HEK293 (cell line): Measurements from ENCODE around the gene EXOC3.

Experiments used
- CTCF ChIA-PET: fragments of 350-600 bp; formaldehyde crosslinking; extraction: SDS; loops from one replicate; lab custom pipeline; 2021; ENCODE audit warnings: antibody characterized with exemption; lab: Yijun Ruan, JAX
- POLR2A ChIA-PET: fragments of 300-600 bp; formaldehyde crosslinking; extraction: SDS; loops from one replicate; lab custom pipeline; 2020; ENCODE audit warnings: antibody characterized with exemption, inconsistent platforms; lab: Yijun Ruan, JAX
- H3K27ac ChIP-seq: fragments of 200-500 bp; sonication (Bioruptor generic); 2 replicates; pipeline ENCODE4 v1.5.1; 2014; ENCODE audit warnings: low read depth, low read length, control low read depth, inconsistent platforms; ENCODE audit errors: extremely low read depth
- H3K36me3 ChIP-seq, 2 experiments: fragments of 200-500 bp in 1 of 2; sonication (Bioruptor generic) in 1 of 2; 1 replicate in 1 of 2; 2 replicates in 1 of 2; pipeline ENCODE4 v1.5.1; 2014 to 2017; ENCODE audit warnings: inconsistent platforms in 2 of 2, low read length in 2 of 2; ENCODE audit not compliant: control insufficient read depth in 2 of 2, insufficient read depth in 1 of 2
- H3K4me1 ChIP-seq: fragments of 200-500 bp; sonication (Bioruptor generic); 2 replicates; pipeline ENCODE4 v1.5.1; 2014; ENCODE audit warnings: mild to moderate bottlenecking, low read length, inconsistent platforms; ENCODE audit not compliant: control insufficient read depth, insufficient read depth
- H3K4me3 ChIP-seq: 2 replicates; pipeline ENCODE4 v1.5.1; 2011; ENCODE audit warnings: low read depth, mild to moderate bottlenecking, control low read depth, low read length, moderate library complexity
- H3K9me3 ChIP-seq: fragments of 200-500 bp; sonication (Bioruptor generic); 2 replicates; pipeline ENCODE4 v1.5.1; 2014; ENCODE audit warnings: low read depth, low read length, inconsistent platforms; ENCODE audit not compliant: control insufficient read depth, insufficient read depth
- HOXC10 ChIP-seq: sonication (generic); formaldehyde crosslinking; IDR thresholded peaks from 2 replicates; pipeline ENCODE4 v1.8.1; 2023; ENCODE audit warnings: mild to moderate bottlenecking, missing genetic modification reagents
- PRDM10 ChIP-seq: fragments of 450-650 bp; formaldehyde crosslinking; IDR thresholded peaks from 2 replicates; pipeline ENCODE4 v1.5.1; 2016; ENCODE audit warnings: missing biosample characterization, missing genetic modification characterization
- SP3 ChIP-seq: fragments of 450-650 bp; formaldehyde crosslinking; IDR thresholded peaks from 2 replicates; pipeline ENCODE4 v1.5.1; 2016; ENCODE audit warnings: missing biosample characterization, missing genetic modification characterization
- YY2 ChIP-seq: fragments of 450-650 bp; formaldehyde crosslinking; IDR thresholded peaks from 2 replicates; pipeline ENCODE4 v1.5.1; 2016; ENCODE audit warnings: missing biosample characterization, missing genetic modification characterization
- ZFP3 ChIP-seq: fragments of 450-650 bp; formaldehyde crosslinking; IDR thresholded peaks from 2 replicates; pipeline ENCODE4 v1.5.1; 2016; ENCODE audit warnings: low read depth, missing biosample characterization, missing genetic modification characterization
- ZFP37 ChIP-seq: fragments of 450-650 bp; formaldehyde crosslinking; IDR thresholded peaks from 2 replicates; pipeline ENCODE4 v1.5.1; 2016; ENCODE audit warnings: missing biosample characterization, missing genetic modification characterization
- ZFP69B ChIP-seq: fragments of 450-650 bp; formaldehyde crosslinking; IDR thresholded peaks from 2 replicates; pipeline ENCODE4 v1.5.1; 2016; ENCODE audit warnings: missing biosample characterization, missing genetic modification characterization
- ZIC2 ChIP-seq: fragments of 450-650 bp; formaldehyde crosslinking; IDR thresholded peaks from 2 replicates; pipeline ENCODE4 v1.5.1; 2016; ENCODE audit warnings: missing biosample characterization, missing genetic modification characterization
- ZNF16 ChIP-seq: fragments of 450-650 bp; formaldehyde crosslinking; IDR thresholded peaks from 2 replicates; pipeline ENCODE4 v1.5.1; 2016; ENCODE audit warnings: low read depth, missing biosample characterization, missing genetic modification characterization
- ZNF202 ChIP-seq: fragments of 450-650 bp; formaldehyde crosslinking; IDR thresholded peaks from 2 replicates; pipeline ENCODE4 v1.5.1; 2016; ENCODE audit warnings: missing biosample characterization, missing genetic modification characterization, borderline replicate concordance
- ZNF280C ChIP-seq: fragments of 450-650 bp; formaldehyde crosslinking; IDR thresholded peaks from 2 replicates; pipeline ENCODE4 v1.5.1; 2016; ENCODE audit warnings: missing biosample characterization, missing genetic modification characterization
- ZNF423 ChIP-seq: fragments of 450-650 bp; formaldehyde crosslinking; IDR thresholded peaks from 2 replicates; pipeline ENCODE4 v1.5.1; 2016; ENCODE audit warnings: missing biosample characterization, missing genetic modification characterization
- ZNF555 ChIP-seq: fragments of 450-650 bp; formaldehyde crosslinking; conservative IDR thresholded peaks from 2 replicates; pipeline ENCODE4 v1.5.1; 2017; ENCODE audit warnings: missing biosample characterization, mild to moderate bottlenecking, missing genetic modification characterization, inconsistent platforms
- ZNF571 ChIP-seq: fragments of 450-650 bp; formaldehyde crosslinking; IDR thresholded peaks from 2 replicates; pipeline ENCODE4 v1.5.0; 2017; ENCODE audit warnings: missing biosample characterization, missing genetic modification characterization
- ZNF626 ChIP-seq: fragments of 450-650 bp; sonication (Bioruptor Pico); formaldehyde crosslinking; IDR thresholded peaks from 2 replicates; pipeline ENCODE4 v1.5.1; 2018; ENCODE audit warnings: missing biosample characterization, missing genetic modification characterization, inconsistent platforms
- ZNF654 ChIP-seq: fragments of 450-650 bp; formaldehyde crosslinking; IDR thresholded peaks from 2 replicates; pipeline ENCODE4 v1.5.1; 2016; ENCODE audit warnings: low read depth, missing biosample characterization, missing genetic modification characterization
- ZNF677 ChIP-seq: fragments of 450-650 bp; IDR thresholded peaks from 2 replicates; pipeline ENCODE4 v1.5.0; 2018; ENCODE audit warnings: missing biosample characterization, mild to moderate bottlenecking, missing genetic modification characterization, moderate library complexity
- ZNF76 ChIP-seq: fragments of 450-650 bp; formaldehyde crosslinking; IDR thresholded peaks from 2 replicates; pipeline ENCODE4; 2016; ENCODE audit warnings: low read depth, missing biosample characterization, missing genetic modification characterization, borderline replicate concordance
- TF ChIP-seq, protein P1 (sequence below): fragments of 450-650 bp; formaldehyde crosslinking; IDR thresholded peaks from 2 replicates; pipeline ENCODE4 v1.5.0; 2017; ENCODE audit warnings: missing biosample characterization, missing genetic modification characterization, borderline replicate concordance
- TF ChIP-seq, protein P2 (sequence below): fragments of 450-650 bp; formaldehyde crosslinking; conservative IDR thresholded peaks from 2 replicates; pipeline ENCODE4 v1.5.1; 2016; ENCODE audit warnings: low read depth, missing biosample characterization, missing genetic modification characterization

Gene EXOC3

GRCh38 chr5:435961-436640, 6.9 kb upstream of the EXOC3 start (continued):
- TF ChIP-seq SP3 (tag by site-specific recombination) (no peak), ZNF280C (tag by site-specific recombination) (no peak), ZFP3 (tag by site-specific recombination) (no peak), ZFP69B (tag by site-specific recombination) (0 out of 2 replicates have a peak, but pooled peaks have one; percentile 30), ZNF76 (tag by site-specific recombination) (no peak), ZNF202 (tag by site-specific recombination) (no peak)
- TF ChIP-seq, protein P1, sequence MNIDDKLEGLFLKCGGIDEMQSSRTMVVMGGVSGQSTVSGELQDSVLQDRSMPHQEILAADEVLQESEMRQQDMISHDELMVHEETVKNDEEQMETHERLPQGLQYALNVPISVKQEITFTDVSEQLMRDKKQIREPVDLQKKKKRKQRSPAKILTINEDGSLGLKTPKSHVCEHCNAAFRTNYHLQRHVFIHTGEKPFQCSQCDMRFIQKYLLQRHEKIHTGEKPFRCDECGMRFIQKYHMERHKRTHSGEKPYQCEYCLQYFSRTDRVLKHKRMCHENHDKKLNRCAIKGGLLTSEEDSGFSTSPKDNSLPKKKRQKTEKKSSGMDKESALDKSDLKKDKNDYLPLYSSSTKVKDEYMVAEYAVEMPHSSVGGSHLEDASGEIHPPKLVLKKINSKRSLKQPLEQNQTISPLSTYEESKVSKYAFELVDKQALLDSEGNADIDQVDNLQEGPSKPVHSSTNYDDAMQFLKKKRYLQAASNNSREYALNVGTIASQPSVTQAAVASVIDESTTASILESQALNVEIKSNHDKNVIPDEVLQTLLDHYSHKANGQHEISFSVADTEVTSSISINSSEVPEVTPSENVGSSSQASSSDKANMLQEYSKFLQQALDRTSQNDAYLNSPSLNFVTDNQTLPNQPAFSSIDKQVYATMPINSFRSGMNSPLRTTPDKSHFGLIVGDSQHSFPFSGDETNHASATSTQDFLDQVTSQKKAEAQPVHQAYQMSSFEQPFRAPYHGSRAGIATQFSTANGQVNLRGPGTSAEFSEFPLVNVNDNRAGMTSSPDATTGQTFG (tag by site-specific recombination), result no peak

- Histone ChIP-seq H3K4me3 (no peak overlapping the region), H3K27ac (no peak overlapping the region), H3K4me1 (no peaks in the 10 kb centered on the region), H3K36me3 (peaks cover 0 to 20% of the 10 kb centered on the region in 2 experiments; a peak in 2 of 3 replicates), H3K9me3 (no peaks in the 10 kb centered on the region)
- CTCF ChIA-PET, result interaction anchor here (0.9 to 2.7 kb wide), 5 partner anchors 8 to 160 kb away, joined by 4 to 22 read pairs (median 9); no protein-coding TSS in a partner anchor
- POLR2A ChIA-PET, result interaction anchor here (1.1 kb wide), 1 partner anchor 120 kb away, joined by 4 read pairs; no protein-coding TSS in a partner anchor
- TF ChIP-seq ZIC2 (no peak), HOXC10 (CRISPR knock-in tag) (no peak), YY2 (tag by site-specific recombination) (no peak)
Measured at GRCh38 chr5:436641-436975, 6.4 kb upstream of the EXOC3 start.

GRCh38 chr5:437281-437771, 5.7 kb upstream of the EXOC3 start:
- ChIA-PET POLR2A (interaction anchor here (1.1 kb wide), 1 partner anchor 121 kb away, joined by 4 read pairs; no protein-coding TSS in a partner anchor), CTCF (interaction anchor here (0.9 to 2.7 kb wide), 5 partner anchors 9 to 160 kb away, joined by 4 to 22 read pairs (median 9); no protein-coding TSS in a partner anchor)
- TF ChIP-seq ZFP37 (tag by site-specific recombination) (no peak), ZNF571 (no peak), PRDM10 (tag by site-specific recombination) (no peak), ZNF423 (tag by site-specific recombination) (no peak), ZNF677 (tag by site-specific recombination) (no peak), ZNF16 (tag by site-specific recombination) (no peak), ZNF654 (tag by site-specific recombination) (no peak), ZNF555 (tag by site-specific recombination) (no peak), ZNF626 (tag by site-specific recombination) (no peak)
- TF ChIP-seq, protein P2, sequence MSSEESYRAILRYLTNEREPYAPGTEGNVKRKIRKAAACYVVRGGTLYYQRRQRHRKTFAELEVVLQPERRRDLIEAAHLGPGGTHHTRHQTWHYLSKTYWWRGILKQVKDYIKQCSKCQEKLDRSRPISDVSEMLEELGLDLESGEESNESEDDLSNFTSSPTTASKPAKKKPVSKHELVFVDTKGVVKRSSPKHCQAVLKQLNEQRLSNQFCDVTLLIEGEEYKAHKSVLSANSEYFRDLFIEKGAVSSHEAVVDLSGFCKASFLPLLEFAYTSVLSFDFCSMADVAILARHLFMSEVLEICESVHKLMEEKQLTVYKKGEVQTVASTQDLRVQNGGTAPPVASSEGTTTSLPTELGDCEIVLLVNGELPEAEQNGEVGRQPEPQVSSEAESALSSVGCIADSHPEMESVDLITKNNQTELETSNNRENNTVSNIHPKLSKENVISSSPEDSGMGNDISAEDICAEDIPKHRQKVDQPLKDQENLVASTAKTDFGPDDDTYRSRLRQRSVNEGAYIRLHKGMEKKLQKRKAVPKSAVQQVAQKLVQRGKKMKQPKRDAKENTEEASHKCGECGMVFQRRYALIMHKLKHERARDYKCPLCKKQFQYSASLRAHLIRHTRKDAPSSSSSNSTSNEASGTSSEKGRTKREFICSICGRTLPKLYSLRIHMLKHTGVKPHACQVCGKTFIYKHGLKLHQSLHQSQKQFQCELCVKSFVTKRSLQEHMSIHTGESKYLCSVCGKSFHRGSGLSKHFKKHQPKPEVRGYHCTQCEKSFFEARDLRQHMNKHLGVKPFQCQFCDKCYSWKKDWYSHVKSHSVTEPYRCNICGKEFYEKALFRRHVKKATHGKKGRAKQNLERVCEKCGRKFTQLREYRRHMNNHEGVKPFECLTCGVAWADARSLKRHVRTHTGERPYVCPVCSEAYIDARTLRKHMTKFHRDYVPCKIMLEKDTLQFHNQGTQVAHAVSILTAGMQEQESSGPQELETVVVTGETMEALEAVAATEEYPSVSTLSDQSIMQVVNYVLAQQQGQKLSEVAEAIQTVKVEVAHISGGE (tag by site-specific recombination), result no peak
- Histone ChIP-seq H3K36me3 (peaks cover 0 to 17% of the 10 kb centered on the region in 2 experiments; a peak in 2 of 3 replicates), H3K27ac (no peak overlapping the region), H3K9me3 (no peaks in the 10 kb centered on the region), H3K4me3 (no peak overlapping the region), H3K4me1 (peaks cover 5% of the 10 kb centered on the region)
